GM18909 (cell line): ENCODE data around the gene GALNT15.

Experiments
- ATAC-seq: cut with Tn5 transposase; IDR thresholded peaks from one replicate; pipeline ENCODE4 v1.9.1; 2021; ENCODE audit warnings: mild to moderate bottlenecking; ENCODE audit not compliant: unreplicated experiment, poor library complexity

The GALNT15 gene

GRCh38 chr3:16183601-16184270, 9.3 kb downstream of the GALNT15 start:
- ATAC-seq: no peak

GRCh38 chr3:16186086-16186485, 11.6 kb downstream of the GALNT15 start:
- ATAC-seq: no peak

GRCh38 chr3:16186565-16186964, 12.1 kb downstream of the GALNT15 start:
- no peak for ATAC-seq

- no peak for ATAC-seq
Observed at GRCh38 chr3:16187213-16187790, 12.8 kb downstream of the GALNT15 start.

GRCh38 chr3:16188071-16188470, 13.6 kb downstream of the GALNT15 start:
- no peak for ATAC-seq

GRCh38 chr3:16189201-16189600, 14.7 kb downstream of the GALNT15 start:
- no peak for ATAC-seq

- ATAC-seq: no peak
Observed at GRCh38 chr3:16190704-16191103, 16.2 kb downstream of the GALNT15 start.

- ATAC-seq: no peak
Observed at GRCh38 chr3:16191591-16191990, 17.1 kb downstream of the GALNT15 start.

GRCh38 chr3:16192176-16192811, 17.8 kb downstream of the GALNT15 start:
- no peak for ATAC-seq

GRCh38 chr3:16198427-16198826, 23.9 kb downstream of the GALNT15 start:
- no peak for ATAC-seq

GRCh38 chr3:16199769-16200168, 25.3 kb downstream of the GALNT15 start:
- ATAC-seq: no peak

GRCh38 chr3:16200411-16200810, 25.9 kb downstream of the GALNT15 start:
- no peak for ATAC-seq

- ATAC-seq: no peak
Observed at GRCh38 chr3:16203031-16203430, 28.6 kb downstream of the GALNT15 start.

GRCh38 chr3:16203671-16204629, 29.5 kb downstream of the GALNT15 start:
- no peak for ATAC-seq

GRCh38 chr3:16204751-16205150, 30.3 kb downstream of the GALNT15 start:
- no peak for ATAC-seq

GRCh38 chr3:16205156-16205870, 30.8 kb downstream of the GALNT15 start:
- no peak for ATAC-seq

GRCh38 chr3:16207031-16207430, 32.6 kb downstream of the GALNT15 start:
- ATAC-seq: no peak

- ATAC-seq: no peak
Observed at GRCh38 chr3:16211176-16211904, 36.9 kb downstream of the GALNT15 start.

- ATAC-seq: no peak
Observed at GRCh38 chr3:16214366-16214765, 39.9 kb downstream of the GALNT15 start.
